WTC11 (cell line): Measurements from ENCODE around the gene C17orf75. TPM values are rescaled to one million over a fixed set of nuclear protein-coding genes. Genes with fewer than 3 reads are reported as not detected.

Source experiments
- ATAC-seq: fragments of 200-7000 bp; cut with Tn5 transposase; 2 replicates; pipeline ENCODE4 v1.10.0; 2021; ENCODE audit warnings: mild to moderate bottlenecking, moderate library complexity
- CTCF ChIA-PET: fragments of 300-600 bp; sonication (Branson Sonifier 250); formaldehyde crosslinking; loops from one replicate; lab custom pipeline; 2021; ENCODE audit warnings: antibody characterized with exemption; lab: Charles Lee
- POLR2A ChIA-PET: fragments of 350-600 bp; sonication (Branson Sonifier 250); formaldehyde crosslinking; loops from one replicate; lab custom pipeline; 2021; ENCODE audit warnings: antibody characterized with exemption; lab: Charles Lee
- DNase-seq: peaks from one replicate; pipeline ENCODE4 v3.0.0; 2021; ENCODE audit warnings: low spot score
- H3K27ac Mint-ChIP-seq: 2 replicates; pipeline ENCODE4 v1.8.0; 2021; ENCODE audit warnings: mixed read lengths
- H3K27me3 Mint-ChIP-seq: 2 replicates; pipeline ENCODE4 v1.8.0; 2021; ENCODE audit warnings: low read depth, mild to moderate bottlenecking, moderate library complexity, mixed read lengths
- H3K36me3 Mint-ChIP-seq: 2 replicates; pipeline ENCODE4 v1.8.0; 2021; ENCODE audit warnings: mixed read lengths
- H3K4me1 Mint-ChIP-seq: 2 replicates; pipeline ENCODE4 v1.8.0; 2022; ENCODE audit warnings: mixed read lengths
- H3K4me3 Mint-ChIP-seq: 2 replicates; pipeline ENCODE4 v1.8.0; 2021; ENCODE audit warnings: mild to moderate bottlenecking, moderate library complexity, mixed read lengths
- H3K9me3 Mint-ChIP-seq: 2 replicates; pipeline ENCODE4 v1.8.0; 2021; ENCODE audit warnings: mixed read lengths
- AR ChIP-seq: fragments of 250-450 bp; sonication (Bioruptor Pico); IDR thresholded peaks from 2 replicates; pipeline ENCODE4 v1.9.0; 2021; ENCODE audit warnings: mild to moderate bottlenecking
- ERG ChIP-seq: fragments of 250-450 bp; sonication (Bioruptor Pico); IDR thresholded peaks from 2 replicates; pipeline ENCODE4 v1.8.0; 2021; ENCODE audit warnings: mild to moderate bottlenecking
- FOXJ3 ChIP-seq: sonication (generic); formaldehyde crosslinking; IDR thresholded peaks from 2 replicates; pipeline ENCODE4 v1.9.0; 2021; ENCODE audit warnings: missing genetic modification reagents, mild to moderate bottlenecking, borderline replicate concordance
- IRF2 ChIP-seq: sonication (generic); formaldehyde crosslinking; IDR thresholded peaks from 2 replicates; pipeline ENCODE4 v1.8.0; 2022; ENCODE audit warnings: low read depth, missing genetic modification reagents, borderline replicate concordance
- MYBL2 ChIP-seq: sonication (generic); formaldehyde crosslinking; IDR thresholded peaks from 2 replicates; pipeline ENCODE4 v1.8.1; 2023; ENCODE audit warnings: mild to moderate bottlenecking, moderate library complexity, missing genetic modification reagents
- USF1 ChIP-seq: sonication (generic); formaldehyde crosslinking; IDR thresholded peaks from 2 replicates; pipeline ENCODE4 v1.8.0; 2022; ENCODE audit warnings: mild to moderate bottlenecking, missing genetic modification reagents
- ZNF232 ChIP-seq: sonication (generic); formaldehyde crosslinking; IDR thresholded peaks from 2 replicates; pipeline ENCODE4 v1.8.0; 2022; ENCODE audit warnings: mild to moderate bottlenecking, missing genetic modification reagents
- ZNF263 ChIP-seq: sonication (generic); formaldehyde crosslinking; IDR thresholded peaks from 2 replicates; pipeline ENCODE4 v1.8.1; 2022; ENCODE audit warnings: low read depth, mild to moderate bottlenecking, moderate library complexity, missing genetic modification reagents
- ZNF281 ChIP-seq: sonication (generic); formaldehyde crosslinking; IDR thresholded peaks from 2 replicates; pipeline ENCODE4 v1.8.0; 2023; ENCODE audit warnings: mild to moderate bottlenecking, missing genetic modification reagents
- ZNF317 ChIP-seq: sonication (generic); formaldehyde crosslinking; IDR thresholded peaks from 2 replicates; pipeline ENCODE4 v1.8.1; 2023; ENCODE audit warnings: low read depth, mild to moderate bottlenecking, moderate library complexity, missing genetic modification reagents, borderline replicate concordance
- ZNF512 ChIP-seq: sonication (generic); formaldehyde crosslinking; IDR thresholded peaks from 2 replicates; pipeline ENCODE4 v1.8.1; 2022; ENCODE audit warnings: missing genetic modification reagents, borderline replicate concordance
- total RNA-seq: library from RNA; stranded (reverse); gene quantifications from 3 replicates; pipeline ENCODE4 v1.2.3, GENCODE V29; 2021
- TF ChIP-seq, protein P1 (sequence below): fragments of 250-450 bp; sonication (Bioruptor Pico); IDR thresholded peaks from 2 replicates; pipeline ENCODE4 v2.1.2; 2022; ENCODE audit warnings: mild to moderate bottlenecking, moderate library complexity
- TF ChIP-seq, protein P2 (sequence below): fragments of 250-450 bp; sonication (Bioruptor Pico); IDR thresholded peaks from 2 replicates; pipeline ENCODE4 v1.9.0; 2021; ENCODE audit warnings: mild to moderate bottlenecking, borderline replicate concordance
- TF ChIP-seq, protein P3 (sequence below): fragments of 250-450 bp; sonication (Bioruptor Pico); IDR thresholded peaks from 2 replicates; pipeline ENCODE4 v1.9.0; 2021; ENCODE audit warnings: mild to moderate bottlenecking

Gene C17orf75
- total RNA-seq, 1 experiment from 2014 or later: 35.5 TPM

- no peaks in the 10 kb centered on the region for H3K9me3 Mint-ChIP-seq
- ATAC-seq (no peak), DNase-seq (no peak)
- H3K27ac Mint-ChIP-seq: peak overlapping the region; percentile 33
- no peaks in the 10 kb centered on the region for H3K27me3 Mint-ChIP-seq
- ChIA-PET POLR2A (interaction anchor here (0.7 kb wide), 1 partner anchor 24 kb away, joined by 3 read pairs; no protein-coding TSS in a partner anchor), CTCF (interaction anchor here (1.2 kb wide), 1 partner anchor 59 kb away, joined by 3 read pairs; the partner anchor contains the start of gene PSMD11)
- H3K36me3 Mint-ChIP-seq: peaks cover 19% of the 10 kb centered on the region
- H3K4me3 Mint-ChIP-seq: no peak overlapping the region
- no peaks in the 10 kb centered on the region for H3K4me1 Mint-ChIP-seq
- no peak for TF ChIP-seq ZNF317 (CRISPR knock-in tag)
- no peak for TF ChIP-seq ZNF512
- TF ChIP-seq MYBL2 (CRISPR knock-in tag): no peak
- TF ChIP-seq AR (CRISPR knock-in tag): no peak
- no peak for TF ChIP-seq ERG (CRISPR knock-in tag)
- no peak for TF ChIP-seq FOXJ3 (CRISPR knock-in tag)
- TF ChIP-seq, protein P1, sequence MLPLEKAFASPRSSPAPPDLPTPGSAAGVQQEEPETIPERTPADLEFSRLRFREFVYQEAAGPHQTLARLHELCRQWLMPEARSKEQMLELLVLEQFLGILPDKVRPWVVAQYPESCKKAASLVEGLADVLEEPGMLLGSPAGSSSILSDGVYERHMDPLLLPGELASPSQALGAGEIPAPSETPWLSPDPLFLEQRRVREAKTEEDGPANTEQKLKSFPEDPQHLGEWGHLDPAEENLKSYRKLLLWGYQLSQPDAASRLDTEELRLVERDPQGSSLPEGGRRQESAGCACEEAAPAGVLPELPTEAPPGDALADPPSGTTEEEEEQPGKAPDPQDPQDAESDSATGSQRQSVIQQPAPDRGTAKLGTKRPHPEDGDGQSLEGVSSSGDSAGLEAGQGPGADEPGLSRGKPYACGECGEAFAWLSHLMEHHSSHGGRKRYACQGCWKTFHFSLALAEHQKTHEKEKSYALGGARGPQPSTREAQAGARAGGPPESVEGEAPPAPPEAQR (CRISPR knock-in tag): no peak
- no peak for TF ChIP-seq IRF2 (CRISPR knock-in tag)
- TF ChIP-seq USF1: no peak
- TF ChIP-seq, protein P2, sequence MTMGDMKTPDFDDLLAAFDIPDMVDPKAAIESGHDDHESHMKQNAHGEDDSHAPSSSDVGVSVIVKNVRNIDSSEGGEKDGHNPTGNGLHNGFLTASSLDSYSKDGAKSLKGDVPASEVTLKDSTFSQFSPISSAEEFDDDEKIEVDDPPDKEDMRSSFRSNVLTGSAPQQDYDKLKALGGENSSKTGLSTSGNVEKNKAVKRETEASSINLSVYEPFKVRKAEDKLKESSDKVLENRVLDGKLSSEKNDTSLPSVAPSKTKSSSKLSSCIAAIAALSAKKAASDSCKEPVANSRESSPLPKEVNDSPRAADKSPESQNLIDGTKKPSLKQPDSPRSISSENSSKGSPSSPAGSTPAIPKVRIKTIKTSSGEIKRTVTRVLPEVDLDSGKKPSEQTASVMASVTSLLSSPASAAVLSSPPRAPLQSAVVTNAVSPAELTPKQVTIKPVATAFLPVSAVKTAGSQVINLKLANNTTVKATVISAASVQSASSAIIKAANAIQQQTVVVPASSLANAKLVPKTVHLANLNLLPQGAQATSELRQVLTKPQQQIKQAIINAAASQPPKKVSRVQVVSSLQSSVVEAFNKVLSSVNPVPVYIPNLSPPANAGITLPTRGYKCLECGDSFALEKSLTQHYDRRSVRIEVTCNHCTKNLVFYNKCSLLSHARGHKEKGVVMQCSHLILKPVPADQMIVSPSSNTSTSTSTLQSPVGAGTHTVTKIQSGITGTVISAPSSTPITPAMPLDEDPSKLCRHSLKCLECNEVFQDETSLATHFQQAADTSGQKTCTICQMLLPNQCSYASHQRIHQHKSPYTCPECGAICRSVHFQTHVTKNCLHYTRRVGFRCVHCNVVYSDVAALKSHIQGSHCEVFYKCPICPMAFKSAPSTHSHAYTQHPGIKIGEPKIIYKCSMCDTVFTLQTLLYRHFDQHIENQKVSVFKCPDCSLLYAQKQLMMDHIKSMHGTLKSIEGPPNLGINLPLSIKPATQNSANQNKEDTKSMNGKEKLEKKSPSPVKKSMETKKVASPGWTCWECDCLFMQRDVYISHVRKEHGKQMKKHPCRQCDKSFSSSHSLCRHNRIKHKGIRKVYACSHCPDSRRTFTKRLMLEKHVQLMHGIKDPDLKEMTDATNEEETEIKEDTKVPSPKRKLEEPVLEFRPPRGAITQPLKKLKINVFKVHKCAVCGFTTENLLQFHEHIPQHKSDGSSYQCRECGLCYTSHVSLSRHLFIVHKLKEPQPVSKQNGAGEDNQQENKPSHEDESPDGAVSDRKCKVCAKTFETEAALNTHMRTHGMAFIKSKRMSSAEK (CRISPR knock-in tag): no peak
- no peak for TF ChIP-seq ZNF232
- TF ChIP-seq, protein P3, sequence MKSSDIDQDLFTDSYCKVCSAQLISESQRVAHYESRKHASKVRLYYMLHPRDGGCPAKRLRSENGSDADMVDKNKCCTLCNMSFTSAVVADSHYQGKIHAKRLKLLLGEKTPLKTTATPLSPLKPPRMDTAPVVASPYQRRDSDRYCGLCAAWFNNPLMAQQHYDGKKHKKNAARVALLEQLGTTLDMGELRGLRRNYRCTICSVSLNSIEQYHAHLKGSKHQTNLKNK (CRISPR knock-in tag): no peak
- no peak for TF ChIP-seq ZNF281 (CRISPR knock-in tag)
- no peak for TF ChIP-seq ZNF263
These were observed 43.1 kb upstream of the C17orf75 start for GRCh38 chr17:32385121-32385520.
